Measurements from ENCODE around the gene EFR3B.

The EFR3B gene

DNA sequence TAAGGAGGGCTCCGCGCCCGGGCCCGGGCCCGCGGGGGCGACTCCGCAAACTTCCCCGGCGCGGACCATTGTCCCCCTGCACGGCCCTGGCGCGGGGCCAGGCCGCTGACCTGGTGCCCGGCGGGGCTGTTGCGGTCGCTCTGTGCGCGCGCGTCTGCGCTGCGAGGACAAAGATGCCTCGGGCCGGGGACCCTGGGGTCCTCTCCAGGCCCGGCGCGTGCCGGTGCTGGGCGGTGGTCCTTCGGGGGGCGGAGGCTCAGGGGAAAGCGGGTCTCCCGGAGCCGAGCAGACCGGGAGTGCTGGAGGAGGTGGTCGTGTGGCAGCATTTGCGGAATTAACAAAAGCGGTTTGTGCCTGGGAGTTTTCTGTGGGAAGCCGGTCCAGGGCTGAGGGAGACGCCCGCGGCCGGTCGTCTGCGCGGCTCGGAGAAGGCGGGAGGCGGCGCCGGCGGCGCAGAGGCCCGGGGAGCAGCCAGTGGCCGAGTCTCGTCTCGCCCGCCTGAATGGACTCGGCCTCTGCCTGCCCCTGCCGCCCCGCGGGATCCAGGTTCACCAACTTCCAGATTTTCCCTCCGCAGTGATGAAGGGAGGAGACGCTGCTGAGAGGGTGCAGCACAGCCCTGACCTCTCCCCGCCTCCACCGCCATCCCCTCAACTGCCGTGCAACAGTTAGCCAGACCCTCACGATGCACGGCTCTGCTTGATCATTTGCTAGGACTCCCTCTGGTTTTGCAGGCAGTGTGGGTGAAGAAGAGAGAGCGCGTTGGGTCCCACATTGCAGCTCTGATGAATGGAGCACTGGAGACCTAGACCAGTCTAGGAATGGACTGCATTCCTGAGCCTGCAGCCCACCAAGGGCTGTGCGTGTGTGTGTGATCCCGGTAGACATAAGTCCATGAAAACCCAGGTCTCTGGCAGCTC lies 705 bp downstream of the EFR3B start (continued):
- TF ChIP-seq, protein P1, sequence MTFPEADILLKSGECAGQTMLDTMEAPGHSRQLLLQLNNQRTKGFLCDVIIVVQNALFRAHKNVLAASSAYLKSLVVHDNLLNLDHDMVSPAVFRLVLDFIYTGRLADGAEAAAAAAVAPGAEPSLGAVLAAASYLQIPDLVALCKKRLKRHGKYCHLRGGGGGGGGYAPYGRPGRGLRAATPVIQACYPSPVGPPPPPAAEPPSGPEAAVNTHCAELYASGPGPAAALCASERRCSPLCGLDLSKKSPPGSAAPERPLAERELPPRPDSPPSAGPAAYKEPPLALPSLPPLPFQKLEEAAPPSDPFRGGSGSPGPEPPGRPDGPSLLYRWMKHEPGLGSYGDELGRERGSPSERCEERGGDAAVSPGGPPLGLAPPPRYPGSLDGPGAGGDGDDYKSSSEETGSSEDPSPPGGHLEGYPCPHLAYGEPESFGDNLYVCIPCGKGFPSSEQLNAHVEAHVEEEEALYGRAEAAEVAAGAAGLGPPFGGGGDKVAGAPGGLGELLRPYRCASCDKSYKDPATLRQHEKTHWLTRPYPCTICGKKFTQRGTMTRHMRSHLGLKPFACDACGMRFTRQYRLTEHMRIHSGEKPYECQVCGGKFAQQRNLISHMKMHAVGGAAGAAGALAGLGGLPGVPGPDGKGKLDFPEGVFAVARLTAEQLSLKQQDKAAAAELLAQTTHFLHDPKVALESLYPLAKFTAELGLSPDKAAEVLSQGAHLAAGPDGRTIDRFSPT (tag by site-specific recombination; IDR thresholded peaks at IDR 0.05), result no peak
- TF ChIP-seq ZNF747 (tag by site-specific recombination; IDR thresholded peaks at IDR 0.05) (no peak), ZBTB8A (tag by site-specific recombination; IDR thresholded peaks at IDR 0.05) (peak; percentile 82), ZFHX2 (tag by site-specific recombination; conservative IDR thresholded peaks at IDR 0.05) (peak; percentile 38), KLF10 (tag by site-specific recombination; IDR thresholded peaks at IDR 0.05) (peak; percentile 32; the same call in 1 of the 2 replicates), ZNF366 (tag by site-specific recombination; conservative IDR thresholded peaks at IDR 0.05) (0 out of 2 replicates have a peak, but pooled peaks have one; percentile 34), ZNF391 (tag by site-specific recombination; IDR thresholded peaks at IDR 0.05; ENCODE audit: borderline replicate concordance, low read depth) (no peak), ZBTB17 (tag by site-specific recombination; IDR thresholded peaks at IDR 0.05) (peak; percentile 88), ZNF335 (tag by site-specific recombination; conservative IDR thresholded peaks at IDR 0.05) (peak; percentile 96), ZNF239 (tag by site-specific recombination; IDR thresholded peaks at IDR 0.05) (no peak), ZNF660 (tag by site-specific recombination; IDR thresholded peaks at IDR 0.05) (0 out of 2 replicates have a peak, but pooled peaks have one; percentile 31)

DNA sequence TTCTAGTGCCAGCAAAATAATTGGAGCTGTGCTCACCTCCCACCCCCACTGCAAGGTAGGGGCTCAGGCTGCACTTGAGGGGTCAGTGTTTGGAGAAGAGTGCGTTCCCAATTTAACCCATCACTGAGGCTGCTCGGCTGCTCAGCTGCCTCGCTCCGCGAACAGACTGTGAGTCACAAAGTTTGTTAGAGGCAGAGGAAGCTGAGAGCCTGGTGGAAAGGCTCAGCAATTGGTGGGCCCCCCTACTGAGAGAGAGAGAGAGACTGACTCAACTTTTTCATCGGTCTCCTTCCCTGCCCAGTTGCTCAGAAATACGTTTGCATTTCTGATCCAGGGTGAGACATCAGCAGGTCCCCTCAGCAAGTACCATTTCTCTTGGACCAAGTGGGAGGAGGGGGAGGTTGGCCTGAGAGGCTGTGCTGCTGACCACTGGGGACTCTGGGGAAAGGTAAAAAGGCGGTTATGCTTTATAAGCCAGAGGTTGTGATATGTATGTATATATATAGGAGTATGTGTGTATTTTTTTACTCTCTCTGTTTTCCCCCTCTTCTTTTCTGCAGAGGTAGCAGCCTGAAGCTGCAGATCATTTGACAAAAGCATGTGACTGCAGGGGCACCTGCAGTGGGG lies 1.5 kb downstream of the EFR3B start:
- Histone ChIP-seq H3K9me3 (ENCODE audit: control insufficient read depth, insufficient read depth, low read depth, low read length) (no peaks in the 10 kb centered on the region), H3K36me3 (ENCODE audit: control insufficient read depth in 2 of 2, insufficient read depth in 1 of 2, low read length in 2 of 2) (no peaks in the 10 kb centered on the region), H3K27ac (ENCODE audit: extremely low read depth, low read depth, low read length) (no peak overlapping the region; the same call in 1 of the 2 replicates), H3K4me1 (ENCODE audit: control insufficient read depth, insufficient read depth, low read length) (peaks cover 10% of the 10 kb centered on the region), H3K4me3 (ENCODE audit: low read depth, low read length) (peak overlapping the region; percentile 72)
- POLR2A ChIA-PET, result interaction anchor here (0.8 to 1.2 kb wide), 4 partner anchors 8 to 250 kb away, joined by 3 read pairs; partner anchors contain the start of genes CENPO and PTRHD1
- CTCF ChIA-PET, result interaction anchor here (0.6 to 1.7 kb wide), 3 partner anchors 15 to 68 kb away, joined by 3 to 9 read pairs (median 3); no protein-coding TSS in a partner anchor
- TF ChIP-seq ZXDB (tag by site-specific recombination; IDR thresholded peaks at IDR 0.05) (0 out of 2 replicates have a peak, but pooled peaks have one; percentile 7), ZNF677 (tag by site-specific recombination; IDR thresholded peaks at IDR 0.05) (no peak), ZNF629 (tag by site-specific recombination; IDR thresholded peaks at IDR 0.05) (peak; percentile 55; the same call in 1 of the 2 replicates), GLIS1 (tag by site-specific recombination; IDR thresholded peaks at IDR 0.05) (peak; percentile 87), ZNF426 (tag by site-specific recombination; IDR thresholded peaks at IDR 0.05) (no peak), ZEB2 (tag by site-specific recombination; IDR thresholded peaks at IDR 0.05) (peak; percentile 50; the same call in 1 of the 2 replicates), ZNF660 (tag by site-specific recombination; IDR thresholded peaks at IDR 0.05) (0 out of 2 replicates have a peak, but pooled peaks have one; percentile 56), ZNF501 (tag by site-specific recombination; IDR thresholded peaks at IDR 0.05) (no peak), ZNF10 (tag by site-specific recombination; IDR thresholded peaks at IDR 0.05) (no peak), ZFP69B (tag by site-specific recombination; IDR thresholded peaks at IDR 0.05) (peak; percentile 98), SP7 (tag by site-specific recombination; IDR thresholded peaks at IDR 0.05) (no peak), ZNF121 (tag by site-specific recombination; IDR thresholded peaks at IDR 0.05) (no peak), KLF8 (tag by site-specific recombination; IDR thresholded peaks at IDR 0.05) (no peak), ZIC2 (tag by site-specific recombination; IDR thresholded peaks at IDR 0.05) (peak; percentile 61), ZNF24 (tag by site-specific recombination; IDR thresholded peaks at IDR 0.05) (0 out of 2 replicates have a peak, but pooled peaks have one; percentile 45), ZNF266 (tag by site-specific recombination; IDR thresholded peaks at IDR 0.05; ENCODE audit: low read depth) (no peak), ZNF114 (tag by site-specific recombination; IDR thresholded peaks at IDR 0.05) (no peak)
- TF ChIP-seq, protein P2, sequence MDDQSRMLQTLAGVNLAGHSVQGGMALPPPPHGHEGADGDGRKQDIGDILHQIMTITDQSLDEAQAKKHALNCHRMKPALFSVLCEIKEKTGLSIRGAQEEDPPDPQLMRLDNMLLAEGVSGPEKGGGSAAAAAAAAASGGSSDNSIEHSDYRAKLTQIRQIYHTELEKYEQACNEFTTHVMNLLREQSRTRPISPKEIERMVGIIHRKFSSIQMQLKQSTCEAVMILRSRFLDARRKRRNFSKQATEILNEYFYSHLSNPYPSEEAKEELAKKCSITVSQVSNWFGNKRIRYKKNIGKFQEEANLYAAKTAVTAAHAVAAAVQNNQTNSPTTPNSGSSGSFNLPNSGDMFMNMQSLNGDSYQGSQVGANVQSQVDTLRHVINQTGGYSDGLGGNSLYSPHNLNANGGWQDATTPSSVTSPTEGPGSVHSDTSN (CRISPR knock-in tag; IDR thresholded peaks at IDR 0.05), result no peak
- TF ChIP-seq, protein P3, sequence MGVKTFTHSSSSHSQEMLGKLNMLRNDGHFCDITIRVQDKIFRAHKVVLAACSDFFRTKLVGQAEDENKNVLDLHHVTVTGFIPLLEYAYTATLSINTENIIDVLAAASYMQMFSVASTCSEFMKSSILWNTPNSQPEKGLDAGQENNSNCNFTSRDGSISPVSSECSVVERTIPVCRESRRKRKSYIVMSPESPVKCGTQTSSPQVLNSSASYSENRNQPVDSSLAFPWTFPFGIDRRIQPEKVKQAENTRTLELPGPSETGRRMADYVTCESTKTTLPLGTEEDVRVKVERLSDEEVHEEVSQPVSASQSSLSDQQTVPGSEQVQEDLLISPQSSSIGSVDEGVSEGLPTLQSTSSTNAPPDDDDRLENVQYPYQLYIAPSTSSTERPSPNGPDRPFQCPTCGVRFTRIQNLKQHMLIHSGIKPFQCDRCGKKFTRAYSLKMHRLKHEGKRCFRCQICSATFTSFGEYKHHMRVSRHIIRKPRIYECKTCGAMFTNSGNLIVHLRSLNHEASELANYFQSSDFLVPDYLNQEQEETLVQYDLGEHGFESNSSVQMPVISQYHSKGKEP (tag by site-specific recombination; IDR thresholded peaks at IDR 0.05), result no peak
